MCF 10A (cell line): ENCODE data around the gene AATK. TPM values are rescaled to one million over a fixed set of nuclear protein-coding genes. Genes with fewer than 3 reads are reported as not detected.

ENCODE experiments used
- BruUV-seq: library from RNA; stranded (reverse); fragments of 400-500 nt; replicated peaks from 2 replicates; lab custom pipeline; 2021; lab: Mats Ljungman, UMichigan
- CTCF ChIA-PET: fragments of 300-600 bp; sonication (Branson Sonifier 250); formaldehyde crosslinking; extraction: SDS; loops from one replicate; lab custom pipeline; 2021; ENCODE audit warnings: antibody characterized with exemption, inconsistent platforms; lab: Yijun Ruan, JAX
- POLR2A ChIA-PET: fragments of 300-600, 350-650 bp; sonication (Branson Sonifier 250); formaldehyde crosslinking; extraction: SDS; loops from one replicate; lab custom pipeline; 2020; ENCODE audit warnings: antibody characterized with exemption, inconsistent platforms; lab: Yijun Ruan, JAX
- DNase-seq: peaks from one replicate; pipeline ENCODE4 v3.0.0-alpha.2; 2018; ENCODE audit not compliant: unreplicated experiment
- H3K27ac Mint-ChIP-seq: one replicate; pipeline ENCODE4 v1.8.0; 2022; ENCODE audit warnings: mild to moderate bottlenecking, low read depth, mixed read lengths; ENCODE audit not compliant: unreplicated experiment
- H3K27me3 Mint-ChIP-seq: one replicate; pipeline ENCODE4 v1.8.0; 2022; ENCODE audit warnings: mixed read lengths; ENCODE audit not compliant: insufficient read depth, unreplicated experiment
- H3K36me3 Mint-ChIP-seq: one replicate; pipeline ENCODE4 v1.8.0; 2022; ENCODE audit warnings: mild to moderate bottlenecking, moderate library complexity, mixed read lengths; ENCODE audit not compliant: insufficient read depth, unreplicated experiment
- H3K4me1 Mint-ChIP-seq: one replicate; pipeline ENCODE4 v1.8.0; 2022; ENCODE audit warnings: mixed read lengths; ENCODE audit not compliant: insufficient read depth, unreplicated experiment
- H3K4me3 Mint-ChIP-seq: one replicate; pipeline ENCODE4 v1.8.0; 2022; ENCODE audit warnings: mild to moderate bottlenecking, moderate library complexity, mixed read lengths; ENCODE audit not compliant: unreplicated experiment
- H3K9me3 Mint-ChIP-seq: one replicate; pipeline ENCODE4 v1.8.0; 2022; ENCODE audit warnings: mixed read lengths; ENCODE audit not compliant: unreplicated experiment
- CTCF ChIP-seq: fragments of 200-600 bp; IDR thresholded peaks from one replicate; pipeline ENCODE4 v1.8.0; 2022; ENCODE audit warnings: antibody characterized with exemption, mild to moderate bottlenecking; ENCODE audit not compliant: unreplicated experiment
- intact Hi-C: fragments of 100-400 bp; cut with micrococcal nuclease; formaldehyde crosslinking; loops from 2 replicates; pipeline ENCODE4 v1.14.1; 2022
- total RNA-seq: library from RNA; stranded (reverse); gene quantifications from 2 replicates; pipeline ENCODE4 v1.2.3, GENCODE V29; 2022

Gene AATK
- total RNA-seq, 1 experiment from 2014 or later = 1.4 TPM

GRCh38 chr17:81071761-81072741 lies 94.0 kb downstream of the AATK start:
- TF ChIP-seq CTCF = no peak
- no TSS peak for BruUV-seq
- CTCF ChIA-PET = interaction anchor here (0.5 to 1.5 kb wide), 4 partner anchors 13 to 776 kb away, joined by 3 to 8 read pairs (median 4); no protein-coding TSS in a partner anchor
- H3K27me3 Mint-ChIP-seq = no peaks in the 10 kb centered on the region
- POLR2A ChIA-PET = interaction anchor here (0.7 to 2.2 kb wide), 3 partner anchors 13 to 71 kb away, joined by 3 to 6 read pairs (median 3); no protein-coding TSS in a partner anchor
- H3K4me1 Mint-ChIP-seq = peaks cover 32% of the 10 kb centered on the region
- DNase-seq = peak; percentile 35
- H3K9me3 Mint-ChIP-seq = no peaks in the 10 kb centered on the region
- H3K36me3 Mint-ChIP-seq = peaks cover 73% of the 10 kb centered on the region
- peak overlapping the region; percentile 57 for H3K4me3 Mint-ChIP-seq
- intact Hi-C loops = no loop called here
- H3K27ac Mint-ChIP-seq = peak overlapping the region; percentile 80

- no TSS peak for BruUV-seq
- TF ChIP-seq CTCF = no peak
- CTCF ChIA-PET = interaction anchor here (1.1 to 1.5 kb wide), 2 partner anchors 15 to 47 kb away, joined by 4 to 8 read pairs; no protein-coding TSS in a partner anchor
- H3K4me3 Mint-ChIP-seq = no peak overlapping the region
- DNase-seq = no peak
- POLR2A ChIA-PET = interaction anchor here (1.2 to 2.2 kb wide), 2 partner anchors 11 to 13 kb away, joined by 3 to 6 read pairs; no protein-coding TSS in a partner anchor
- H3K36me3 Mint-ChIP-seq = peaks cover 59% of the 10 kb centered on the region
- H3K4me1 Mint-ChIP-seq = peaks cover 32% of the 10 kb centered on the region
- no peaks in the 10 kb centered on the region for H3K27me3 Mint-ChIP-seq
- peak overlapping the region; percentile 67 for H3K27ac Mint-ChIP-seq
- intact Hi-C loops = no loop called here
- H3K9me3 Mint-ChIP-seq = no peaks in the 10 kb centered on the region
These were observed 95.3 kb downstream of the AATK start for GRCh38 chr17:81070541-81071246.

GRCh38 chr17:81069135-81069645 lies 96.8 kb downstream of the AATK start:
- Mint-ChIP-seq H3K27me3 (no peaks in the 10 kb centered on the region), H3K4me1 (peaks cover 29% of the 10 kb centered on the region), H3K4me3 (no peak overlapping the region), H3K9me3 (no peaks in the 10 kb centered on the region), H3K36me3 (peaks cover 57% of the 10 kb centered on the region), H3K27ac (no peak overlapping the region)
- no peak for DNase-seq
- BruUV-seq = no TSS peak
- ChIA-PET POLR2A (no interaction called here), CTCF (no interaction called here)
- intact Hi-C loops = no loop called here
- TF ChIP-seq CTCF = no peak
